Lung (tissue), 12 donors: ENCODE measurements around the gene ZNF77. TPM values are rescaled to one million over a fixed set of nuclear protein-coding genes. Genes with fewer than 3 reads are reported as not detected.
A peak's percentile ranks its signal among the peaks of the same experiment; 100 is the strongest.

Experiments used
- ATAC-seq: fragments of 200-7000 bp; cut with Tn5 transposase; one replicate; pipeline ENCODE4 v1.9.1; 2020; ENCODE audit warnings: moderate number of reproducible peaks; ENCODE audit not compliant: insufficient read depth, low FRiP score
- DNase-seq, 3 donors: peaks; one replicate each; pipeline ENCODE4 v3.0.0-alpha.2; 2013 to 2017
- H3K27ac ChIP-seq, 2 donors: one replicate each; pipeline ENCODE4 v1.5.1; 2013; ENCODE audit warnings: mild to moderate bottlenecking in 2 of 2, moderate library complexity in 2 of 2, control low read depth in 1 of 2, inconsistent platforms in 1 of 2, low read depth in 1 of 2, low read length in 1 of 2
- H3K27me3 ChIP-seq, 3 donors: one replicate each; pipeline ENCODE4 v1.5.1; 2013; ENCODE audit warnings: low read length in 2 of 3; ENCODE audit not compliant: control insufficient read depth in 3 of 3, insufficient read depth in 3 of 3
- H3K36me3 ChIP-seq, 4 donors: one replicate each; pipeline ENCODE4 v1.5.1; 2013; ENCODE audit warnings: low read length in 4 of 4, mild to moderate bottlenecking in 1 of 4, moderate library complexity in 1 of 4; ENCODE audit not compliant: control insufficient read depth in 4 of 4, insufficient read depth in 4 of 4
- H3K4me1 ChIP-seq, 5 donors: one replicate each; pipeline ENCODE4 v1.5.1; 2013; ENCODE audit warnings: low read length in 5 of 5, mild to moderate bottlenecking in 2 of 5, moderate library complexity in 1 of 5; ENCODE audit not compliant: control insufficient read depth in 5 of 5, insufficient read depth in 5 of 5
- H3K4me3 ChIP-seq: one replicate; pipeline ENCODE4 v1.5.1; 2013; ENCODE audit warnings: mild to moderate bottlenecking, control low read depth, moderate library complexity
- H3K9ac ChIP-seq, 2 donors: one replicate each; pipeline ENCODE4 v1.5.1; 2013; ENCODE audit warnings: low read length in 2 of 2, control low read depth in 1 of 2; ENCODE audit not compliant: insufficient read depth in 1 of 2
- H3K9me3 ChIP-seq, 4 donors: one replicate each; pipeline ENCODE4 v1.5.1; 2013; ENCODE audit warnings: low read length in 3 of 4, mild to moderate bottlenecking in 1 of 4, moderate library complexity in 1 of 4; ENCODE audit not compliant: control insufficient read depth in 4 of 4, insufficient read depth in 3 of 4
- CTCF ChIP-seq: IDR thresholded peaks from 2 replicates; pipeline ENCODE4 v1.5.1; 2012; ENCODE audit warnings: mild to moderate bottlenecking; ENCODE audit errors: control extremely low read depth, extremely low read depth
- WGBS, 2 donors: extraction: QIAGEN DNeasy Blood & Tissue Kit; methylation state at CpG; one replicate each; pipeline ENCODE4 v1.1.7; 2013; 5-methylcytosine and 5-hydroxymethylcytosine counted together
- polyA plus RNA-seq, 2 donors: library from polyadenylated mRNA; stranded (reverse); fragments of 200-250 nt; gene quantifications; one replicate each; pipeline ENCODE4 v1.2.1, GENCODE V29; 2013
- total RNA-seq, 2 donors: library from RNA; depleted of rRNA in 1 of 2; stranded (reverse); fragments of >200 nt in 1 of 2; gene quantifications; one replicate each; pipeline ENCODE4 v1.2.1, GENCODE V29; 2014 to 2021
- donor health status: control.
- donor health status: control.
- donor health status: Bipolar disorder and iron deficiency.
- donor health status: healthy.
- donor health status: DM: yes; HTN: yes; CAD: no.

ZNF77 gene
- total and polyA plus RNA-seq, 4 donors: 3.0 to 6.7 (median 3.2) TPM

GRCh38 chr19:2957160-2957559 is 12.4 kb upstream of the ZNF77 start:
- no peaks in the 10 kb centered on the region for H3K36me3 ChIP-seq
- no peak overlapping the region for H3K4me3 ChIP-seq
- peaks cover 0 to 5% (median 0%) of the 10 kb centered on the region in 5 donors for H3K4me1 ChIP-seq
- TF ChIP-seq CTCF: no peak
- no peaks in the 10 kb centered on the region for H3K9me3 ChIP-seq
- ATAC-seq (no peak), DNase-seq (no peak)
- no peaks in the 10 kb centered on the region for H3K27me3 ChIP-seq
- no peak overlapping the region for H3K27ac ChIP-seq
- 96 to 97% methylated on average over 5 of the region's 5 CpGs for WGBS, 2 donors
- H3K9ac ChIP-seq: no peak overlapping the region

- 51 to 70% methylated on average over 9 of the region's 9 CpGs for WGBS, 2 donors
- peaks cover 4 to 10% (median 6%) of the 10 kb centered on the region in 5 donors for H3K4me1 ChIP-seq
- TF ChIP-seq CTCF: no peak
- H3K27me3 ChIP-seq: no peaks in the 10 kb centered on the region
- H3K27ac ChIP-seq: peak overlapping the region in 1 of 2 donors; percentile 76
- H3K4me3 ChIP-seq: no peak overlapping the region
- peak; percentile 3 for ATAC-seq
- H3K36me3 ChIP-seq: peaks cover 0 to 4% (median 0%) of the 10 kb centered on the region in 4 donors
- peak; percentile 69 to 85 (median 71) for DNase-seq
- no peaks in the 10 kb centered on the region for H3K9me3 ChIP-seq
- H3K9ac ChIP-seq: peak overlapping the region in 1 of 2 donors; percentile 53
Measured at GRCh38 chr19:2952953-2953481, 8.2 kb upstream of the ZNF77 start.

- WGBS, 2 donors: 0% methylated on average over 53 of the region's 53 CpGs
- Histone ChIP-seq H3K9ac (peak overlapping the region; percentile 86 to 93), H3K36me3 (peaks cover 0 to 4% (median 0%) of the 10 kb centered on the region in 4 donors), H3K27ac (peak overlapping the region; percentile 91 to 96), H3K9me3 (no peaks in the 10 kb centered on the region), H3K4me3 (peak overlapping the region; percentile 90), H3K27me3 (no peaks in the 10 kb centered on the region), H3K4me1 (peaks cover 4 to 13% (median 6%) of the 10 kb centered on the region in 5 donors)
- peak; percentile 100 for DNase-seq
- ATAC-seq: peak; percentile 93
- no peak for TF ChIP-seq CTCF
Measured at GRCh38 chr19:2950286-2951124, 5.7 kb upstream of the ZNF77 start.
